Muscle of arm (tissue), 12 donors: ENCODE data around the gene MARCHF5. TPM values are rescaled to one million over a fixed set of nuclear protein-coding genes. Genes with fewer than 3 reads are reported as not detected.
A peak's percentile ranks its signal among the peaks of the same experiment; 100 is the strongest.
"Not testable (repeated sequence)": the region's sequence is repeated elsewhere in the genome, so short reads cannot be mapped to it uniquely, and the experiment has no call there.

Source experiments
- DNase-seq: peaks from one replicate; pipeline ENCODE4 v3.0.0-alpha.2; 2013
- polyA plus RNA-seq, 12 donors: library from polyadenylated mRNA; unstranded; fragments of 120-200 nt; gene quantifications; one replicate each; pipeline ENCODE4 v1.2.1, GENCODE V29; 2013; ENCODE audit not compliant: insufficient read length in 12 of 12

The MARCHF5 gene
- polyA plus RNA-seq, 12 donors: 28.4 to 43.7 (median 38.9) TPM; not detected in 1

GRCh38 chr10:92377962-92378361, 87.0 kb downstream of the MARCHF5 start:
- DNase-seq: no peak

- DNase-seq: no peak
Observed at GRCh38 chr10:92381543-92381954, 90.6 kb downstream of the MARCHF5 start.

GRCh38 chr10:92382631-92383030, 91.7 kb downstream of the MARCHF5 start:
- DNase-seq: no peak

- no peak for DNase-seq
Observed at GRCh38 chr10:92384741-92385140, 93.8 kb downstream of the MARCHF5 start.

GRCh38 chr10:92385831-92386230, 94.9 kb downstream of the MARCHF5 start:
- DNase-seq: no peak

- DNase-seq: peak; percentile 36
Observed at GRCh38 chr10:92387289-92387940, 96.4 kb downstream of the MARCHF5 start.

- not testable (repeated sequence) for DNase-seq
Observed at GRCh38 chr10:92393173-92393572, 102.2 kb downstream of the MARCHF5 start.

GRCh38 chr10:92395271-92395670, 104.3 kb downstream of the MARCHF5 start:
- no peak for DNase-seq

- DNase-seq: not testable (repeated sequence)
Observed at GRCh38 chr10:92402234-92402633, 111.3 kb downstream of the MARCHF5 start.

Other genes starting within 250 kb of the MARCHF5 start
- 1 to 10 TPM in 11 of 12 donors, not detected in 1; 1.7 to 6.4 (median 3.6) TPM for gene CPEB3, start 89 bp upstream of the MARCHF5 start, polyA plus RNA-seq